Spleen (tissue), 11 donors: ENCODE measurements around the gene MYO7A. TPM values are rescaled to one million over a fixed set of nuclear protein-coding genes. Genes with fewer than 3 reads are reported as not detected.

Experiments
- DNase-seq: peaks from one replicate; pipeline ENCODE4 v3.0.0-alpha.2; 2020
- H3K27ac ChIP-seq, 8 donors: fragments of 200-600 bp; sonication (generic) in 7 of 8; 1 replicate in 4 of 8; 2 replicates in 4 of 8; pipeline versions ENCODE4 v1.5.0 to v1.8.0; 2016 to 2021; ENCODE audit warnings: inconsistent platforms in 4 of 8, mild to moderate bottlenecking in 4 of 8, moderate library complexity in 1 of 8
- H3K27me3 ChIP-seq, 7 donors: fragments of 200-600 bp; sonication (generic) in 6 of 7; replicated peaks in 1 of 7; 1 replicate in 4 of 7; 2 replicates in 3 of 7; pipeline versions ENCODE4 v1.5.0 to v1.8.0; 2016 to 2021; ENCODE audit warnings: inconsistent platforms in 3 of 7, mild to moderate bottlenecking in 1 of 7
- H3K36me3 ChIP-seq, 6 donors: fragments of 200-600 bp; sonication (generic) in 5 of 6; 1 replicate in 4 of 6; 2 replicates in 2 of 6; pipeline versions ENCODE4 v1.5.0 to v1.8.0; 2016 to 2021; ENCODE audit warnings: inconsistent platforms in 2 of 6
- H3K4me1 ChIP-seq, 6 donors: fragments of 200-600 bp; sonication (generic) in 5 of 6; 1 replicate in 3 of 6; 2 replicates in 3 of 6; pipeline versions ENCODE4 v1.5.0 to v1.8.0; 2016 to 2021; ENCODE audit warnings: inconsistent platforms in 3 of 6
- H3K4me3 ChIP-seq, 8 donors: fragments of 200-600 bp; sonication (generic) in 7 of 8; 1 replicate in 4 of 8; 2 replicates in 4 of 8; pipeline versions ENCODE4 v1.5.0 to v1.8.0; 2016 to 2021; ENCODE audit warnings: inconsistent platforms in 4 of 8, mild to moderate bottlenecking in 4 of 8, moderate library complexity in 2 of 8
- H3K9me3 ChIP-seq, 8 donors: fragments of 200-600 bp; sonication (generic) in 7 of 8; 1 replicate in 4 of 8; 2 replicates in 4 of 8; pipeline versions ENCODE4 v1.5.0 to v1.8.0; 2016 to 2021; ENCODE audit warnings: inconsistent platforms in 4 of 8
- POLR2A ChIP-seq, 3 donors: fragments of 450-650 bp; IDR thresholded peaks; one replicate each; pipeline ENCODE4 v1.5.1; 2017; ENCODE audit warnings: antibody characterized with exemption in 3 of 3, mild to moderate bottlenecking in 1 of 3
- POLR2AphosphoS5 ChIP-seq, 3 donors: sonication (generic); formaldehyde crosslinking; IDR thresholded peaks; one replicate each; pipeline ENCODE4 v1.5.1; 2017; ENCODE audit warnings: antibody characterized with exemption in 3 of 3
- WGBS, 5 donors: extraction: QIAGEN DNeasy Blood & Tissue Kit in 3 of 5; methylation state at CpG; one replicate each; pipeline versions ENCODE4 v1.1.5 to v1.1.7; 2013 to 2018; 5-methylcytosine and 5-hydroxymethylcytosine counted together
- intact Hi-C: fragments of 100-400 bp; cut with DNase I; formaldehyde crosslinking; loops from one replicate; pipeline ENCODE4 v1.15.0; 2023; ENCODE audit warnings: low total_unique reads
- polyA plus RNA-seq, 3 donors: library from polyadenylated mRNA; stranded (reverse); fragments of 200-250 nt; gene quantifications; one replicate each; pipeline ENCODE4 v1.2.1, GENCODE V29; 2013
- total RNA-seq, 7 donors: library from RNA; depleted of rRNA in 3 of 7; stranded (reverse); fragments of >200 nt in 3 of 7; fragmentation: NEBNext Ultra II Directional in 4 of 7; extraction: Animal tissue kit (Norgen Biotek cat#: 25700) in 4 of 7; gene quantifications; one replicate each; pipeline versions ENCODE4 v1.1.0 to v1.2.1, GENCODE V29; 2016 to 2021
- TF ChIP-seq, protein P1 (sequence below), 11 experiments: fragments of 200-600 bp in 7 of 11; fragments of 450-650 bp in 4 of 11; sonication (generic) in 4 of 11; IDR thresholded peaks in 8 of 11; conservative IDR thresholded peaks in 3 of 11; 1 replicate in 7 of 11; 2 replicates in 4 of 11; pipeline versions ENCODE4 v1.4.0 to v1.8.0; 2016 to 2021; ENCODE audit warnings: antibody characterized with exemption in 11 of 11, inconsistent platforms in 4 of 11, mild to moderate bottlenecking in 1 of 11
- donor health status: healthy with polysubstance abuse.
- donor health status: DM: no; HTN: no; CAD: no; lungs with moderate emphysema.
- donor health status: DM: no; HTN: no; CAD: no.
- donor health status: Bipolar disorder and iron deficiency.
- donor health status: healthy.
- donor health status: DM: no; HTN: no; CAD: no.
- donor health status: DM: yes; HTN: yes; CAD: no.

Gene MYO7A
- total and polyA plus RNA-seq, 10 donors, result 3.5 to 147 (median 33.0) TPM

DNA sequence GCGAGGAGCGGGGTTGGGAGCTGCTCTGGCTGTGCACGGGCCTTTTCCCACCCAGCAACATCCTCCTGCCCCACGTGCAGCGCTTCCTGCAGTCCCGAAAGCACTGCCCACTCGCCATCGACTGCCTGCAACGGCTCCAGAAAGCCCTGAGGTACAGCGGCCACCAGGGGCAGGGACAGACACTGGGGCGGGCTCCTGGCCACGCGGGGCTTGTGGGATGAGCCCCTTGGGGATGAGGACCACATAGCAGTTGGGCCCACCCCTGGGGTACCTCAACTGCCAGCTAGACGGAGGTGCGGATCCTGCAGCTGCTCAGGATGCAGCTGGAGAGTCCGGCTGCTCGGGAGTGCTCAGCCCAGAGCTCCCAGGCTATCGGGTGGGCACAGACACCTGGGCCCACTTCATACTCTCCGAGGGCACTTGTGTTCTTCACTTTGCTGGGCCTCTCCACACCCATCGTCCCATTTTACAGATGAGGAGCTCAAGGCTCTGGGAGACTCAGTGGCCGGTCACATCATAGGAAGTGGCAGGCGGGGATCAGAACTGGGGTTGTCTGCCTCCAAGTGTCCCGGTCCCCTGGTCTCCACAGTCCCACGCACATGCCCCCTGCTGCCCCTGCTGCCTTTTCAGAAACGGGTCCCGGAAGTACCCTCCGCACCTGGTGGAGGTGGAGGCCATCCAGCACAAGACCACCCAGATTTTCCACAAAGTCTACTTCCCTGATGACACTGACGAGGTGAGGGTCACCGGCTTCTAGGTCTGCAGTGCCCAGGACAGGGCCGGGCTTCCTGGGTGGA is 77.6 kb downstream of the MYO7A start:
- WGBS, 5 donors, result 73 to 85% (median 82%) methylated on average over 24 to 30 of the region's 30 CpGs
- DNase-seq, result peak; percentile 66
- TF ChIP-seq POLR2AphosphoS5 (IDR thresholded peaks at IDR 0.05) (no peak), POLR2A (IDR thresholded peaks at IDR 0.05) (no peak)
- TF ChIP-seq, protein P1, sequence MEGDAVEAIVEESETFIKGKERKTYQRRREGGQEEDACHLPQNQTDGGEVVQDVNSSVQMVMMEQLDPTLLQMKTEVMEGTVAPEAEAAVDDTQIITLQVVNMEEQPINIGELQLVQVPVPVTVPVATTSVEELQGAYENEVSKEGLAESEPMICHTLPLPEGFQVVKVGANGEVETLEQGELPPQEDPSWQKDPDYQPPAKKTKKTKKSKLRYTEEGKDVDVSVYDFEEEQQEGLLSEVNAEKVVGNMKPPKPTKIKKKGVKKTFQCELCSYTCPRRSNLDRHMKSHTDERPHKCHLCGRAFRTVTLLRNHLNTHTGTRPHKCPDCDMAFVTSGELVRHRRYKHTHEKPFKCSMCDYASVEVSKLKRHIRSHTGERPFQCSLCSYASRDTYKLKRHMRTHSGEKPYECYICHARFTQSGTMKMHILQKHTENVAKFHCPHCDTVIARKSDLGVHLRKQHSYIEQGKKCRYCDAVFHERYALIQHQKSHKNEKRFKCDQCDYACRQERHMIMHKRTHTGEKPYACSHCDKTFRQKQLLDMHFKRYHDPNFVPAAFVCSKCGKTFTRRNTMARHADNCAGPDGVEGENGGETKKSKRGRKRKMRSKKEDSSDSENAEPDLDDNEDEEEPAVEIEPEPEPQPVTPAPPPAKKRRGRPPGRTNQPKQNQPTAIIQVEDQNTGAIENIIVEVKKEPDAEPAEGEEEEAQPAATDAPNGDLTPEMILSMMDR (IDR thresholded peaks at IDR 0.05 in 8 of 11, conservative IDR thresholded peaks at IDR 0.05 in 3 of 11), result no peak
- no peak overlapping the region for H3K27ac ChIP-seq
- H3K4me3 ChIP-seq, result no peak overlapping the region
- intact Hi-C loops, result no loop called here
- no peaks in the 10 kb centered on the region for H3K9me3 ChIP-seq
- H3K4me1 ChIP-seq, result peaks cover 0 to 4% (median 0%) of the 10 kb centered on the region in 6 donors
- H3K36me3 ChIP-seq, result peaks cover 0 to 76% (median 4%) of the 10 kb centered on the region in 6 donors
- H3K27me3 ChIP-seq, result no peaks in the 10 kb centered on the region

DNA sequence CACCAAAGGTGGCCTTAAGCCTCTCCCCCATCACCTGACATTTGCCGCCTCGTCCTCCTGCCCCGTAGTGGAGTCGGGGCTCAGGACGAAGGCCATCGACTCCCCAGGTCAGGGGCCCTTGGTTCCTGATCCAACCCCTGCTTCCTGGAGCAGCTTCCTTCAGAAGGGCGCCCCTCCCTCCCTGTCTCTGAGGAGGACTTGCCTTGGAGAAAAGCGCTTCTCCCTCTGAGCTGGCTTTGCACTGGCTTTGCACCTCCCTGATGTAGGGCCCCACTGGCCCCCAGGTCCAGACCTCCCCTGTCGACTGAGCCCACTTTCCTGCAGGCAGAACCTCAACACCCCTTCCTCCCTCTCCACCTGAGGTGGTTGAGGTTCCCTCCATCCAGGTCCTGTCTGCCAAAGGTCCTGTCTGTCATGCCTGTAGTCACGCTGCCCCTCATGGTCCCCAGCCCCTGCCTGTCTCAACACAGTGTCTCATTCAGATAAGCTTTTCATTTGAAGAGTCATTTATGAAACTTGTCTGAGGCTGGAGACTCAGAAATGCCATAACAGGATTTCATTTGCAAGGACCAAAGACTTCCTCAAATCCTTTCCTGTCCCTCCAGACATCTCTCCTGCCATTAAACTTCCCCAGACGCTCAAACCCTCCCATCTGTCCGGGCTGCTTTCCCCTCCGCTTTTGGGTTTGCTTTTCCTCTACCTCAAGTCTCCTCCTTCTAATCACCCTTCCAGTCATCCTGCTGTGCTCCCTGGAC is 78.4 kb downstream of the MYO7A start:
- no peaks in the 10 kb centered on the region for H3K27me3 ChIP-seq
- peaks cover 0 to 76% (median 4%) of the 10 kb centered on the region in 6 donors for H3K36me3 ChIP-seq
- DNase-seq, result no peak
- H3K9me3 ChIP-seq, result no peaks in the 10 kb centered on the region
- WGBS, 5 donors, result 40 to 65% (median 47%) methylated on average over 13 of the region's 13 CpGs
- intact Hi-C loops, result no loop called here
- H3K4me3 ChIP-seq, result no peak overlapping the region
- TF ChIP-seq, protein P1 (IDR thresholded peaks at IDR 0.05 in 8 of 11, conservative IDR thresholded peaks at IDR 0.05 in 3 of 11), result no peak
- TF ChIP-seq POLR2A (IDR thresholded peaks at IDR 0.05) (no peak), POLR2AphosphoS5 (IDR thresholded peaks at IDR 0.05) (no peak)
- H3K4me1 ChIP-seq, result peaks cover 0 to 4% (median 0%) of the 10 kb centered on the region in 6 donors
- H3K27ac ChIP-seq, result no peak overlapping the region

DNA sequence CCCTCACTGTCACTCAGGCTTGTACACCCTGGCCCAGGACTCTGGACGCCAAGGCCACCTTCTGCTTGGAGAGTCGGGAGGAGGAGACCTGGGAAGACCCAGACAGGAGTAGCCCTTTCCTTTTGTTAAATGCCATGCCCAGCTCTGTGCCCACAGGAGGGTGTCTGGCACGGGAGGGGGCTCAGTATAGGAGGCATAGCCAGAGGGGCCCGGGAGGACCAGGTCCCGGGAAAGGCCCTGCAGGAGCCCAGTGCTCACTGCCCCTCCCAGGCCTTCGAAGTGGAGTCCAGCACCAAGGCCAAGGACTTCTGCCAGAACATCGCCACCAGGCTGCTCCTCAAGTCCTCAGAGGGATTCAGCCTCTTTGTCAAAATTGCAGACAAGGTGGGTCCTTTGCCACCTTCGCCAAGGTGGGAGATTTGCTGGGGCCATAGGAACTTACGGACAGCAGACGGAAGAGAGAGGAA is 79.0 kb downstream of the MYO7A start:
- Histone ChIP-seq H3K36me3 (peaks cover 0 to 76% (median 2%) of the 10 kb centered on the region in 6 donors), H3K27ac (no peak overlapping the region), H3K9me3 (no peaks in the 10 kb centered on the region), H3K4me1 (peaks cover 0 to 4% (median 0%) of the 10 kb centered on the region in 6 donors), H3K27me3 (no peaks in the 10 kb centered on the region), H3K4me3 (no peak overlapping the region)
- TF ChIP-seq, protein P1 (IDR thresholded peaks at IDR 0.05 in 8 of 11, conservative IDR thresholded peaks at IDR 0.05 in 3 of 11), result no peak
- TF ChIP-seq POLR2A (IDR thresholded peaks at IDR 0.05), result no peak
- TF ChIP-seq POLR2AphosphoS5 (IDR thresholded peaks at IDR 0.05), result no peak
- 74 to 90% (median 83%) methylated on average over 10 of the region's 10 CpGs for WGBS, 5 donors
- peak; percentile 72 for DNase-seq
- intact Hi-C loops, result no loop called here
